HepG2 (cell line): ENCODE data around the gene PRKAR2B. TPM values are rescaled to one million over a fixed set of nuclear protein-coding genes. Genes with fewer than 3 reads are reported as not detected.

Experiments
- BRD4 ChIP-seq: sonication (generic); formaldehyde crosslinking; IDR thresholded peaks from 2 replicates; pipeline ENCODE4 v1.4.0; 2020; ENCODE audit warnings: missing genetic modification reagents
- CEBPG ChIP-seq: IDR thresholded peaks from 2 replicates; pipeline ENCODE4 v1.6.1; 2016
- DNMT3B ChIP-seq: conservative IDR thresholded peaks from 2 replicates; pipeline ENCODE4 v1.6.1; 2016; ENCODE audit warnings: missing biosample characterization, control low read depth
- HES4 ChIP-seq: sonication (generic); formaldehyde crosslinking; IDR thresholded peaks from 2 replicates; pipeline ENCODE4 v1.9.0; 2021; ENCODE audit warnings: mild to moderate bottlenecking, missing genetic modification reagents, borderline replicate concordance
- IRF2 ChIP-seq: IDR thresholded peaks from 2 replicates; pipeline ENCODE4 v1.6.1; 2018; ENCODE audit warnings: missing genetic modification reagents, missing compliant biosample characterization
- JUNB ChIP-seq: sonication (generic); formaldehyde crosslinking; IDR thresholded peaks from 2 replicates; pipeline ENCODE4 v1.8.0; 2022; ENCODE audit warnings: missing genetic modification reagents, mild to moderate bottlenecking, borderline replicate concordance
- PHB2 ChIP-seq: fragments of 450-650 bp; IDR thresholded peaks from 2 replicates; pipeline ENCODE4 v1.6.1; 2018; ENCODE audit not compliant: partially characterized antibody
- PHF21A ChIP-seq: sonication (generic); formaldehyde crosslinking; IDR thresholded peaks from 2 replicates; pipeline ENCODE4 v1.5.0; 2020; ENCODE audit warnings: mild to moderate bottlenecking, missing genetic modification reagents
- PPARG ChIP-seq: conservative IDR thresholded peaks from 2 replicates; pipeline ENCODE4 v1.6.1; 2016; ENCODE audit warnings: missing biosample characterization, missing genetic modification reagents
- ZMYM3 ChIP-seq: sonication (generic); formaldehyde crosslinking; IDR thresholded peaks from 2 replicates; pipeline ENCODE4 v1.5.1; 2020; ENCODE audit warnings: mild to moderate bottlenecking, missing genetic modification reagents
- ZNF564 ChIP-seq: sonication (generic); formaldehyde crosslinking; IDR thresholded peaks from 2 replicates; pipeline ENCODE4 v1.8.1; 2023; ENCODE audit warnings: mild to moderate bottlenecking, missing genetic modification reagents
- ZNF670 ChIP-seq: sonication (generic); formaldehyde crosslinking; IDR thresholded peaks from 2 replicates; pipeline ENCODE4 v1.8.0; 2022; ENCODE audit warnings: mild to moderate bottlenecking, missing genetic modification reagents, borderline replicate concordance
- ZNF772 ChIP-seq: sonication (generic); formaldehyde crosslinking; IDR thresholded peaks from 2 replicates; pipeline ENCODE4 v1.5.0; 2020; ENCODE audit warnings: mild to moderate bottlenecking, missing genetic modification reagents
- polyA plus RNA-seq, 8 experiments: library from polyadenylated mRNA; depleted of rRNA in 3 of 8; stranded (reverse) in 7 of 8; unstranded in 1 of 8; fragments of >200 nt; fragmentation: Illumina TruSeq in 4 of 8; extraction: Trizol in 4 of 8; gene quantifications; 2 replicates each; pipeline versions ENCODE4 v1.2.1 to v1.2.3, GENCODE V29; 2011 to 2016; ENCODE audit warnings: low read depth in 4 of 8, missing spikeins in 1 of 8, mixed read lengths in 1 of 8; ENCODE audit not compliant: insufficient read depth in 1 of 8
- total RNA-seq, 5 experiments: library from RNA; depleted of rRNA; stranded (reverse); fragments of >200 nt; fragmentation: Illumina TruSeq; extraction: Trizol; gene quantifications; 2 replicates each; pipeline ENCODE4 v1.2.3, GENCODE V29; 2016; ENCODE audit warnings: low read depth in 1 of 5
- TF ChIP-seq, protein P1 (sequence below): sonication (generic); formaldehyde crosslinking; IDR thresholded peaks from 2 replicates; pipeline ENCODE4 v1.4.0; 2020; ENCODE audit warnings: missing genetic modification reagents, borderline replicate concordance
- TF ChIP-seq, protein P2 (sequence below): sonication (generic); formaldehyde crosslinking; conservative IDR thresholded peaks from 2 replicates; pipeline ENCODE4 v1.4.0; 2020; ENCODE audit warnings: missing genetic modification reagents

PRKAR2B gene
- total and polyA plus RNA-seq, 2 of the 13 experiments (the other 11 are each of a cell fraction or from before 2014, with no cell fraction given) = not detected

DNA sequence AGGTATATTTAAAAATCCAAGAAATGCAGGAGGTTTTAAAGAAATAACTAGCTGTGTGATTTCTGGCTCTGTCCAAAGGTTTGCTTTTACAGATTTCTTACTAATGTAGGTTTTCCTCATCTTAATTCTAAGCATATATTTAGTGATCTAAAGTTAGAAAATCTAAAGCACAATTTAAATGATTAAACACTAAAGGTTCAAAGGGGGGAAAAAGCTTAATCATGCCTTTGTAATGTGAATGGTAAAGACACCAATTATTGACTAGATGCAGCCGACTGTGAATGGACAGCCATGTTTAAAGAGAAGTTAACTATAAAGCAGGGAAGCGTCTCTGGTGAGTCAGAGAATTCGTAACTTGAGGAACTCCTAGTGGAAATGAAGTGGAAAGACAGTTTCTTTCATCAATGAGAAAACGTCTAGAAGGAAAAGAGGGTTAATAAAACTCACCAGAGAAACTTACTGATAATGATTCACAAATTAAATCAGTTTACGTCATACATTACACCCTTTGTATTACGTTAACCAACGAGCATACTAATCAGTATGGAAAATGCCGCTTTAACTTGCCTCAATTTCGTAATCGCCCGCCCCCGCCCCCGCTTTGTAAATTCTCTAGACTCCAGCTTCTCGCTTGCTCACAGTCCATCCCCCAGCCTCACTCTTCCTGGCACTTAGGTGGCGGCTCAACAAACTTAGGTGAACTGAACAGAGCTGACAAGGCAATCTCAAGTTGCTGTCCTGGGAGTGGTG lies 123.2 kb downstream of the PRKAR2B start (continued):
- TF ChIP-seq ZMYM3 (no peak), ZNF564 (CRISPR knock-in tag) (no peak), CEBPG (CRISPR knock-in tag) (peak; percentile 58; the same call in 1 of the 2 replicates), ZNF772 (CRISPR knock-in tag) (no peak), ZNF670 (CRISPR knock-in tag) (peak; percentile 70; the same call in 1 of the 2 replicates), PHF21A (CRISPR knock-in tag) (peak; percentile 64), BRD4 (CRISPR knock-in tag) (no peak), IRF2 (CRISPR knock-in tag) (peak; percentile 10; the same call in 1 of the 2 replicates), DNMT3B (0 out of 2 replicates have a peak, but pooled peaks have one; percentile 27), JUNB (no peak), PHB2 (no peak), HES4 (CRISPR knock-in tag) (no peak), PPARG (no peak)
- TF ChIP-seq, protein P1, sequence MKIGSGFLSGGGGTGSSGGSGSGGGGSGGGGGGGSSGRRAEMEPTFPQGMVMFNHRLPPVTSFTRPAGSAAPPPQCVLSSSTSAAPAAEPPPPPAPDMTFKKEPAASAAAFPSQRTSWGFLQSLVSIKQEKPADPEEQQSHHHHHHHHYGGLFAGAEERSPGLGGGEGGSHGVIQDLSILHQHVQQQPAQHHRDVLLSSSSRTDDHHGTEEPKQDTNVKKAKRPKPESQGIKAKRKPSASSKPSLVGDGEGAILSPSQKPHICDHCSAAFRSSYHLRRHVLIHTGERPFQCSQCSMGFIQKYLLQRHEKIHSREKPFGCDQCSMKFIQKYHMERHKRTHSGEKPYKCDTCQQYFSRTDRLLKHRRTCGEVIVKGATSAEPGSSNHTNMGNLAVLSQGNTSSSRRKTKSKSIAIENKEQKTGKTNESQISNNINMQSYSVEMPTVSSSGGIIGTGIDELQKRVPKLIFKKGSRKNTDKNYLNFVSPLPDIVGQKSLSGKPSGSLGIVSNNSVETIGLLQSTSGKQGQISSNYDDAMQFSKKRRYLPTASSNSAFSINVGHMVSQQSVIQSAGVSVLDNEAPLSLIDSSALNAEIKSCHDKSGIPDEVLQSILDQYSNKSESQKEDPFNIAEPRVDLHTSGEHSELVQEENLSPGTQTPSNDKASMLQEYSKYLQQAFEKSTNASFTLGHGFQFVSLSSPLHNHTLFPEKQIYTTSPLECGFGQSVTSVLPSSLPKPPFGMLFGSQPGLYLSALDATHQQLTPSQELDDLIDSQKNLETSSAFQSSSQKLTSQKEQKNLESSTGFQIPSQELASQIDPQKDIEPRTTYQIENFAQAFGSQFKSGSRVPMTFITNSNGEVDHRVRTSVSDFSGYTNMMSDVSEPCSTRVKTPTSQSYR (CRISPR knock-in tag) = 0 out of 2 replicates have a peak, but pooled peaks have one; percentile 23
- TF ChIP-seq, protein P2, sequence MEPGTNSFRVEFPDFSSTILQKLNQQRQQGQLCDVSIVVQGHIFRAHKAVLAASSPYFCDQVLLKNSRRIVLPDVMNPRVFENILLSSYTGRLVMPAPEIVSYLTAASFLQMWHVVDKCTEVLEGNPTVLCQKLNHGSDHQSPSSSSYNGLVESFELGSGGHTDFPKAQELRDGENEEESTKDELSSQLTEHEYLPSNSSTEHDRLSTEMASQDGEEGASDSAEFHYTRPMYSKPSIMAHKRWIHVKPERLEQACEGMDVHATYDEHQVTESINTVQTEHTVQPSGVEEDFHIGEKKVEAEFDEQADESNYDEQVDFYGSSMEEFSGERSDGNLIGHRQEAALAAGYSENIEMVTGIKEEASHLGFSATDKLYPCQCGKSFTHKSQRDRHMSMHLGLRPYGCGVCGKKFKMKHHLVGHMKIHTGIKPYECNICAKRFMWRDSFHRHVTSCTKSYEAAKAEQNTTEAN (CRISPR knock-in tag) = no peak
